K562 (cell line): ENCODE results near the gene RPL22L1. TPM values are rescaled to one million over a fixed set of nuclear protein-coding genes. Genes with fewer than 3 reads are reported as not detected.
A peak's percentile ranks its signal among the peaks of the same experiment; 100 is the strongest.

Experiments used
- HLTF ChIP-seq: fragments of 450-650 bp; IDR thresholded peaks from 2 replicates; pipeline ENCODE4 v1.6.1; 2016
- KAT7 ChIP-seq: sonication (generic); formaldehyde crosslinking; IDR thresholded peaks from 2 replicates; pipeline ENCODE4 v1.8.0; 2022; ENCODE audit warnings: missing genetic modification reagents, mild to moderate bottlenecking, borderline replicate concordance
- MBD2 ChIP-seq: sonication (generic); IDR thresholded peaks from 2 replicates; pipeline ENCODE4 v1.6.1; 2016; ENCODE audit warnings: low read depth, borderline replicate concordance
- NBN ChIP-seq: fragments of 450-650 bp; IDR thresholded peaks from 2 replicates; pipeline ENCODE4 v1.6.1; 2016; ENCODE audit warnings: low read depth, mild to moderate bottlenecking
- PYGO2 ChIP-seq: fragments of 450-650 bp; IDR thresholded peaks from 2 replicates; pipeline ENCODE4 v1.6.1; 2016; ENCODE audit warnings: mild to moderate bottlenecking, missing genetic modification characterization, moderate library complexity, missing compliant biosample characterization
- RBM22 ChIP-seq: fragments of 200-400 bp; formaldehyde crosslinking; IDR thresholded peaks from 2 replicates; pipeline ENCODE4 v1.6.1; 2018; ENCODE audit warnings: low read length, low read depth; ENCODE audit not compliant: poor library complexity, severe bottlenecking
- ZNF436 ChIP-seq: fragments of 250-450, 450-650 bp; sonication (Bioruptor Pico); formaldehyde crosslinking; IDR thresholded peaks from 2 replicates; pipeline ENCODE4 v1.7.0; 2020; ENCODE audit warnings: mild to moderate bottlenecking
- ZNF551 ChIP-seq: fragments of 250-450 bp; sonication (Bioruptor Pico); IDR thresholded peaks from 2 replicates; pipeline ENCODE4 v1.5.0; 2021; ENCODE audit warnings: mild to moderate bottlenecking, moderate library complexity
- polyA plus RNA-seq, 8 experiments: library from polyadenylated mRNA; depleted of rRNA in 4 of 8; stranded (reverse) in 5 of 8; unstranded in 3 of 8; fragments of >200 nt; fragmentation: Nextera tagmentation in 2 of 8; fragmentation: Illumina TruSeq in 1 of 8; extraction: Ambion mirVana in 2 of 8; extraction: Trizol in 1 of 8; gene quantifications; 2 replicates each; pipeline versions ENCODE4 v1.2.1 to v1.2.3, GENCODE V29; 2011 to 2014; ENCODE audit warnings: inconsistent platforms in 1 of 8, missing spikeins in 1 of 8
- total RNA-seq, 7 experiments: library from RNA; depleted of rRNA in 6 of 7; stranded (reverse); fragments of >200 nt in 6 of 7; fragmentation: Illumina TruSeq in 2 of 7; extraction: Trizol in 2 of 7; gene quantifications; 2 replicates each; pipeline versions ENCODE4 v1.2.1 to v1.2.3, GENCODE V29; 2011 to 2021; ENCODE audit warnings: low replicate concordance in 1 of 7
- TF ChIP-seq, protein P1 (sequence below), 2 experiments: fragments of 450-650 bp; formaldehyde crosslinking in 1 of 2; IDR thresholded peaks; 2 replicates each; pipeline versions ENCODE4 v1.4.0 to v1.6.1; 2014 to 2020; ENCODE audit warnings: mild to moderate bottlenecking in 2 of 2, borderline replicate concordance in 1 of 2, low read depth in 1 of 2
- TF ChIP-seq, protein P2 (sequence below), 2 experiments: fragments of 450-650 bp; IDR thresholded peaks; 2 replicates each; pipeline ENCODE4 v1.6.1; 2016; ENCODE audit warnings: mild to moderate bottlenecking in 2 of 2, borderline replicate concordance in 1 of 2, low read depth in 1 of 2, moderate library complexity in 1 of 2

RPL22L1 gene
- total and polyA plus RNA-seq, 9 of the 15 experiments (the other 6 are each of a cell fraction or from before 2014, with no cell fraction given): 53.9 to 198 (median 108) TPM

DNA sequence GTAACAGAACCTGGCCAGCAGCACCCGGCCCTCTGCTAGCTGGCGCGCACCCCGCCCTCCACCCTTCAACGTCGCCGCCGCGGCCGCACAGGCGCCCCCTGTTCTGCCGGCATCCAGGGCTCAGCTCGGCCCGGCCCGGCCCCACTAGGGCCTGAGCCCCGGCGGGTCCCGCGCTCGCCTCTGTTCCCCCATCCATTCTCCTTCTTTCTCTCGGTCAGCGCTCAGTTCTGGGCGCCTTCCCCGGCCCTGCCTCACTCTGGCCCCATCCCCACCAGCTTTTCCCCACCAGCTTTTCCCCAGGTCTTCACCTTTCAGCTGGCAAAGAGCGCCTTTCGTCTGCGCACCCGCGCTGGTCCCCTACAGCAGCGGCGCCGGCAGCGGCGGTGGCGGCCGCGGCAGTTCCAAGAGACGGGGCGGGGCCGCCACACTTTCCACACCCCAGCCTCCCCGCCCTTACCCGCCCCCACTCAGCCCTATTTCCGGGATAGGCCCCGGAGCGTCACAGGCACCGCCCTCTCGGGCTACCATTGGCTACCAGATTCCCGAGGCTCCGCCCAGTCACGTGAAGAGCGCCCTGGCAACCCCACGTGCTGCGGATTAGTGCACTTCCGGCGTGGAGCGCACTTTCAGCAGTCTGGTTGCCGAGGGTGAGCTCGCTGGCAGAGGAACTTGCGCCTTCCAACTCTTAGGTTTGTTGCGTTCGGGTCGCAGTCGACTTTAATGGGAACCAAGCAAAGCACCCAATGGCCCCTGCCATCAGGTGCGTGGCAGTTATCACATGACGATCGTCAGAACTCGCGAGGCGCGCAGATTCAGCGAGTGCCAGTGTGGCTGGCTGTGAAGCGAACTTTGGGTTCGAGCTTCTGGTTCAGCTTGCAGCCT, 38.5 kb upstream of the RPL22L1 start, which contains the start of gene EIF5A2 (continued):
- TF ChIP-seq, protein P1, sequence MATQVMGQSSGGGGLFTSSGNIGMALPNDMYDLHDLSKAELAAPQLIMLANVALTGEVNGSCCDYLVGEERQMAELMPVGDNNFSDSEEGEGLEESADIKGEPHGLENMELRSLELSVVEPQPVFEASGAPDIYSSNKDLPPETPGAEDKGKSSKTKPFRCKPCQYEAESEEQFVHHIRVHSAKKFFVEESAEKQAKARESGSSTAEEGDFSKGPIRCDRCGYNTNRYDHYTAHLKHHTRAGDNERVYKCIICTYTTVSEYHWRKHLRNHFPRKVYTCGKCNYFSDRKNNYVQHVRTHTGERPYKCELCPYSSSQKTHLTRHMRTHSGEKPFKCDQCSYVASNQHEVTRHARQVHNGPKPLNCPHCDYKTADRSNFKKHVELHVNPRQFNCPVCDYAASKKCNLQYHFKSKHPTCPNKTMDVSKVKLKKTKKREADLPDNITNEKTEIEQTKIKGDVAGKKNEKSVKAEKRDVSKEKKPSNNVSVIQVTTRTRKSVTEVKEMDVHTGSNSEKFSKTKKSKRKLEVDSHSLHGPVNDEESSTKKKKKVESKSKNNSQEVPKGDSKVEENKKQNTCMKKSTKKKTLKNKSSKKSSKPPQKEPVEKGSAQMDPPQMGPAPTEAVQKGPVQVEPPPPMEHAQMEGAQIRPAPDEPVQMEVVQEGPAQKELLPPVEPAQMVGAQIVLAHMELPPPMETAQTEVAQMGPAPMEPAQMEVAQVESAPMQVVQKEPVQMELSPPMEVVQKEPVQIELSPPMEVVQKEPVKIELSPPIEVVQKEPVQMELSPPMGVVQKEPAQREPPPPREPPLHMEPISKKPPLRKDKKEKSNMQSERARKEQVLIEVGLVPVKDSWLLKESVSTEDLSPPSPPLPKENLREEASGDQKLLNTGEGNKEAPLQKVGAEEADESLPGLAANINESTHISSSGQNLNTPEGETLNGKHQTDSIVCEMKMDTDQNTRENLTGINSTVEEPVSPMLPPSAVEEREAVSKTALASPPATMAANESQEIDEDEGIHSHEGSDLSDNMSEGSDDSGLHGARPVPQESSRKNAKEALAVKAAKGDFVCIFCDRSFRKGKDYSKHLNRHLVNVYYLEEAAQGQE (IDR thresholded peaks at IDR 0.05; ENCODE audit: borderline replicate concordance): peak; percentile 79
- TF ChIP-seq, protein P1 (CRISPR knock-in tag; IDR thresholded peaks at IDR 0.05; ENCODE audit: low read depth): no peak
- TF ChIP-seq NBN (no peak; the same call in 1 of the 2 replicates), MBD2 (peak; percentile 57), ZNF551 (no peak), HLTF (no peak), RBM22 (no peak), ZNF436 (CRISPR knock-in tag) (no peak), KAT7 (CRISPR knock-in tag) (peak; percentile 87; the same call in 1 of the 2 replicates), PYGO2 (no peak)
- TF ChIP-seq, protein P2, sequence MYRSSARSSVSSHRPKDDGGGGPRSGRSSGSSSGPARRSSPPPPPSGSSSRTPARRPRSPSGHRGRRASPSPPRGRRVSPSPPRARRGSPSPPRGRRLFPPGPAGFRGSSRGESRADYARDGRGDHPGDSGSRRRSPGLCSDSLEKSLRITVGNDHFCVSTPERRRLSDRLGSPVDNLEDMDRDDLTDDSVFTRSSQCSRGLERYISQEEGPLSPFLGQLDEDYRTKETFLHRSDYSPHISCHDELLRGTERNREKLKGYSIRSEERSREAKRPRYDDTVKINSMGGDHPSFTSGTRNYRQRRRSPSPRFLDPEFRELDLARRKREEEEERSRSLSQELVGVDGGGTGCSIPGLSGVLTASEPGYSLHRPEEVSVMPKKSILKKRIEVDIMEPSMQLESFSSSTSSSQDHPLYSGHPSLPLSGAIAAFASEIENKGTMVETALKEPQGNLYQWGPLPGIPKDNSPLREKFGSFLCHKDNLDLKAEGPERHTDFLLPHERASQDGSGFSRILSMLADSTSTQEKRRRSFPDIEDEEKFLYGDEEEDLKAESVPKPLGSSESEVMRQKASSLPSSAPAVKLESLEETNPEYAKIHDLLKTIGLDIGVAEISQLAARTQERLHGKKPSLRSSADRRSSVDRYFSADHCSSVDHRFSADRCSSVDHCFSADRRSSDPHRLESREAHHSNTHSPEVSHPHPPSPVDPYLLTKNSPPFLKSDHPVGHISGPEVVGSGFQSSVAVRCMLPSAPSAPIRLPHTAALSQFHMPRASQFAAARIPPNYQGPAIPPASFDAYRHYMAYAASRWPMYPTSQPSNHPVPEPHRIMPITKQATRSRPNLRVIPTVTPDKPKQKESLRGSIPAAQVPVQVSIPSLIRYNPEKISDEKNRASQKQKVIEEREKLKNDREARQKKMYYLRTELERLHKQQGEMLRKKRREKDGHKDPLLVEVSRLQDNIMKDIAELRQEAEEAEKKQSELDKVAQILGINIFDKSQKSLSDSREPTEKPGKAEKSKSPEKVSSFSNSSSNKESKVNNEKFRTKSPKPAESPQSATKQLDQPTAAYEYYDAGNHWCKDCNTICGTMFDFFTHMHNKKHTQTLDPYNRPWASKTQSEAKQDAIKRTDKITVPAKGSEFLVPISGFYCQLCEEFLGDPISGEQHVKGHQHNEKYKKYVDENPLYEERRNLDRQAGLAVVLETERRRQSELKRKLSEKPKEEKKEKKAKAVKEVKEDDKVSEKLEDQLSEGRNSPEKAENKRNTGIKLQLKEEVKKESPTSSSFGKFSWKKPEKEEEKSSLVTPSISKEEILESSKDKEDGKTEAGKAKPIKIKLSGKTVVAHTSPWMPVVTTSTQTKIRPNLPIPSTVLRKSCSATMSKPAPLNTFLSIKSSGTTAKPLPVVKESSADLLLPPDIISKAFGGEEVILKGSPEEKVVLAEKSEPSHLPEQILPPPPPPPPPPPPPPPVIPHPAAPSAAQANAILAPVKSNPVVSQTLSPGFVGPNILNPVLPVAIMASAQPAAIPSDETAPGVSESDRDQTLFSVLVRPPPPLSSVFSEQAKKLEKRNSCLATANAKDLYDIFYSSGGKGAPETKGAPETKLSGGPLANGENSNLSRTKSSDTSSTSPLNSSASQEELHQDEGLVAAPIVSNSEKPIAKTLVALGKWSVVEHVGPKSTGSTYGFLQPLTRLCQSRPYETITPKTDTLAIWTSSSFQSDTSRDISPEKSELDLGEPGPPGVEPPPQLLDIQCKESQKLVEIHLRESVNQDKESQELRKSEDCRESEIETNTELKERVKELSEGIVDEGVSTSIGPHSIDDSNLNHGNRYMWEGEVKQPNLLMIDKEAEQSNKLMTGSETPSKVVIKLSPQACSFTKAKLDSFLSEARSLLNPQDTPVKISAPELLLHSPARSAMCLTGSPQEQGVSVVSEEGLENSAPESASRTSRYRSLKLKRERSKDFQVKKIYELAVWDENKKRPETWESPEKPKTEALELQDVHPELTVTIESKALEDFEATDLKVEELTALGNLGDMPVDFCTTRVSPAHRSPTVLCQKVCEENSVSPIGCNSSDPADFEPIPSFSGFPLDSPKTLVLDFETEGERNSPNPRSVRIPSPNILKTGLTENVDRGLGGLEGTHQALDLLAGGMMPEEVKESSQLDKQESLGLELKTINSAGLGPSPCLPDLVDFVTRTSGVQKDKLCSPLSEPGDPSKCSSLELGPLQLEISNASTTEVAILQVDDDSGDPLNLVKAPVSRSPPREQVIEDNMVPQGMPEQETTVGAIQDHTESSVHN (IDR thresholded peaks at IDR 0.05; ENCODE audit: borderline replicate concordance in 1 of 2, low read depth in 1 of 2): no peak
